SU-DHL-6 (cell line): Measurements from ENCODE around the gene DGUOK.

ENCODE experiments used
- H2AFZ ChIP-seq: fragments of 200-600 bp; sonication (generic); 2 replicates; pipeline ENCODE4 v1.6.1; 2014; ENCODE audit warnings: low read depth, mild to moderate bottlenecking, moderate library complexity, mixed read lengths, antibody characterized with exemption, low read length; ENCODE audit not compliant: severe bottlenecking
- H3F3A ChIP-seq: fragments of 200-600 bp; shearing (Covaris generic); 2 replicates; pipeline ENCODE4 v1.6.0; 2016; ENCODE audit warnings: antibody characterized with exemption, mild to moderate bottlenecking; ENCODE audit not compliant: insufficient read depth
- H3K27ac ChIP-seq: fragments of 200-600 bp; sonication (generic); 2 replicates; pipeline ENCODE4 v1.5.1; 2016; ENCODE audit warnings: low read depth, mild to moderate bottlenecking, low read length, moderate library complexity, mixed read lengths
- H3K27me3 ChIP-seq: fragments of 200-600 bp; sonication (generic), shearing (Covaris generic); 2 replicates; pipeline ENCODE4 v1.6.0; 2014; ENCODE audit warnings: mild to moderate bottlenecking, low read length
- H3K36me3 ChIP-seq: fragments of 200-600 bp; sonication (generic); 2 replicates; pipeline ENCODE4 v1.6.1; 2014; ENCODE audit warnings: mild to moderate bottlenecking, low read length, mixed read lengths
- H3K4me2 ChIP-seq: fragments of 300-600, 200-600 bp; shearing (Covaris generic), sonication (generic); 2 replicates; pipeline ENCODE4 v1.6.0; 2014; ENCODE audit warnings: low read length, low read depth, mild to moderate bottlenecking; ENCODE audit not compliant: poor library complexity, severe bottlenecking
- H3K4me3 ChIP-seq: fragments of 200-600 bp; sonication (generic); 2 replicates; pipeline ENCODE4 v1.5.1; 2014; ENCODE audit warnings: antibody characterized with exemption, low read length, mild to moderate bottlenecking, mixed read lengths; ENCODE audit not compliant: insufficient read depth, poor library complexity, severe bottlenecking
- H3K79me2 ChIP-seq: fragments of 200-600 bp; sonication (generic); 2 replicates; pipeline ENCODE4 v1.6.1; 2014; ENCODE audit warnings: mild to moderate bottlenecking, low read length, moderate library complexity; ENCODE audit not compliant: insufficient read depth
- H3K9ac ChIP-seq: fragments of 200-600 bp; sonication (generic); 2 replicates; pipeline ENCODE4 v1.7.0; 2014; ENCODE audit warnings: mild to moderate bottlenecking, low read length
- H3K9me2 ChIP-seq: fragments of 200-600 bp; sonication (generic); replicated peaks from 2 replicates; pipeline ENCODE4 v1.6.1; 2014; ENCODE audit warnings: low read length; ENCODE audit not compliant: insufficient read depth
- H3K9me3 ChIP-seq: fragments of 200-600 bp; sonication (generic); 2 replicates; pipeline ENCODE4 v1.6.1; 2014; ENCODE audit warnings: low read length, mixed read lengths; ENCODE audit not compliant: insufficient read depth
- H4K20me1 ChIP-seq: fragments of 200-600 bp; sonication (generic); 2 replicates; pipeline ENCODE4 v1.6.1; 2014; ENCODE audit warnings: low read depth, mild to moderate bottlenecking, antibody characterized with exemption, low read length, moderate library complexity, mixed read lengths
- CTCF ChIP-seq: fragments of 200-600 bp; sonication (generic); IDR thresholded peaks from one replicate; pipeline ENCODE4 v1.5.1; 2017; ENCODE audit warnings: antibody characterized with exemption, mild to moderate bottlenecking, low read length, moderate library complexity; ENCODE audit not compliant: insufficient read depth, poor library complexity, severe bottlenecking
- EZH2phosphoT487 ChIP-seq: fragments of 200-600 bp; sonication (generic), shearing (Covaris generic); conservative IDR thresholded peaks from 2 replicates; pipeline ENCODE4 v1.6.1; 2018; ENCODE audit warnings: mild to moderate bottlenecking, antibody characterized with exemption, low read length, moderate library complexity, mixed read lengths

Gene DGUOK

GRCh38 chr2:73952499-73953446 is 26.1 kb downstream of the DGUOK start:
- no peak for TF ChIP-seq CTCF
- no peak for TF ChIP-seq EZH2phosphoT487
- Histone ChIP-seq H3K36me3 (peaks cover 28% of the 10 kb centered on the region), H2AFZ (no peak overlapping the region)

GRCh38 chr2:73956218-73956865 is 29.7 kb downstream of the DGUOK start:
- Histone ChIP-seq H3K4me3 (no peak overlapping the region), H3K9me3 (no peaks in the 10 kb centered on the region), H4K20me1 (no peaks in the 10 kb centered on the region), H3K79me2 (peaks cover 5% of the 10 kb centered on the region), H3K36me3 (peaks cover 19% of the 10 kb centered on the region), H3K27ac (no peak overlapping the region), H3F3A (no peaks in the 10 kb centered on the region), H3K9ac (no peak overlapping the region), H3K27me3 (no peaks in the 10 kb centered on the region), H3K4me2 (no peak overlapping the region), H2AFZ (no peak overlapping the region), H3K9me2 (no peaks in the 10 kb centered on the region)
- TF ChIP-seq EZH2phosphoT487, result no peak
- TF ChIP-seq CTCF, result no peak

More at GRCh38 chr2:73952499-73953446, 26.1 kb downstream of the DGUOK start:
- Histone ChIP-seq H3K4me2 (no peak overlapping the region), H3K27ac (no peak overlapping the region), H3K9me3 (no peaks in the 10 kb centered on the region), H3K4me3 (no peak overlapping the region), H3F3A (no peaks in the 10 kb centered on the region), H3K27me3 (no peaks in the 10 kb centered on the region), H3K9ac (no peak overlapping the region), H3K9me2 (no peaks in the 10 kb centered on the region), H3K79me2 (peaks cover 5% of the 10 kb centered on the region), H4K20me1 (no peaks in the 10 kb centered on the region)

- Histone ChIP-seq H3F3A (no peaks in the 10 kb centered on the region), H4K20me1 (no peaks in the 10 kb centered on the region), H3K9ac (no peak overlapping the region), H3K9me2 (no peaks in the 10 kb centered on the region), H3K79me2 (no peaks in the 10 kb centered on the region), H3K4me2 (no peak overlapping the region), H3K27ac (no peak overlapping the region), H3K27me3 (no peaks in the 10 kb centered on the region), H3K4me3 (no peak overlapping the region), H2AFZ (no peak overlapping the region), H3K9me3 (no peaks in the 10 kb centered on the region), H3K36me3 (no peaks in the 10 kb centered on the region; the same call in 1 of the 2 replicates)
- no peak for TF ChIP-seq EZH2phosphoT487
- TF ChIP-seq CTCF, result no peak
Observed at GRCh38 chr2:73961274-73961673, 34.6 kb downstream of the DGUOK start.
